ENCODE results near the gene NTN5.
"Not testable (repeated sequence)": the region's sequence is repeated elsewhere in the genome, so short reads cannot be mapped to it uniquely, and the experiment has no call there.

The NTN5 gene

GRCh38 chr19:48696353-48697010 is 23.7 kb upstream of the NTN5 start:
- DNase-seq (ENCODE audit: low read depth): no peak

GRCh38 chr19:48695743-48696352 is 23.0 kb upstream of the NTN5 start, which contains the start of gene FUT2:
Gene FUT2 (plus strand): TSS chr19:48695971. CDS start chr19:48702957, 6,986 bp downstream.
- no peak for DNase-seq (ENCODE audit: low read depth)

- DNase-seq (ENCODE audit: low read depth): not testable (repeated sequence)
Measured at GRCh38 chr19:48693629-48694028, 20.8 kb upstream of the NTN5 start.

GRCh38 chr19:48689449-48689848 is 16.6 kb upstream of the NTN5 start:
- DNase-seq (ENCODE audit: low read depth): no peak

DNA sequence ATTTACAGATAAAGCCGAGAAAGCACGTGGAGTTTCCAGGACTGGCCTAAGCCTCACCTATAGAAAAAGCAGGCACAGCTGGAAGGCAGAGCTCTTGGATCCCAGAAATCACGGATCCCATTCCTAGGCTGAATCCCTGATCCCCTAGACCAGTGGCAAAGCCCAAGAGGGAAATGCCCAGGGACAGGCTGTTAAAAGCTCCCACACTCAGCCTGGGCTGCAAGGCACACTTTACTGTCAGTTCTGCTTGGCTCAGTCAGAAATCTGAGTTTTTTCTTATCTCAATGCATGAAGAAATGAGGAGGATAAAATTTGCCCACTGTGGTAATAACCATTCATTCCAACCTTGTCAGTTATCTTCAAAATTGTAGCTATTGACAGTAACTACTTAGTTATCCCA is 15.0 kb upstream of the NTN5 start:
- no peak for DNase-seq (ENCODE audit: low read depth)

DNA sequence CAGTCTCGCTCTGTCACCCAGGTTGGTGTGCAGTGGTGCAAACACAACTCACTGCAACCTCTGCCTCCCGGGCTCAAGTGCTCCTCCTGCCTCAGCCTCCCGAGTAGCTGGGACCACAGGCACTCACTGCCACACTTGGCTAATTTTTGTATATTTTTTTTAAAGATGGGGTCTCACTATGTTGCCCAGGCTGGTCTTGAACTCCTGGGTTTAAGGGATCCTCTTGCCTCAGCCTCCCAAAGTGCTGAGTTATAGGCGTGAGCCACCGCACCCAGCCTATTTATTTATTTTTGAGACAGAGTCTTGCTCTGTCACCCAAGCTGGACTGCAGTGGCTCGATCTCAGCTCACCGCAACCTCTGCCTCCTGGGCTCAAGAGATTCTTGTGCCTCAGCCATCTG is 13.8 kb upstream of the NTN5 start:
- not testable (repeated sequence) for DNase-seq (ENCODE audit: low read depth)

- no peak for DNase-seq (ENCODE audit: low read depth)
Measured at GRCh38 chr19:48686088-48686487, 13.3 kb upstream of the NTN5 start.

DNA sequence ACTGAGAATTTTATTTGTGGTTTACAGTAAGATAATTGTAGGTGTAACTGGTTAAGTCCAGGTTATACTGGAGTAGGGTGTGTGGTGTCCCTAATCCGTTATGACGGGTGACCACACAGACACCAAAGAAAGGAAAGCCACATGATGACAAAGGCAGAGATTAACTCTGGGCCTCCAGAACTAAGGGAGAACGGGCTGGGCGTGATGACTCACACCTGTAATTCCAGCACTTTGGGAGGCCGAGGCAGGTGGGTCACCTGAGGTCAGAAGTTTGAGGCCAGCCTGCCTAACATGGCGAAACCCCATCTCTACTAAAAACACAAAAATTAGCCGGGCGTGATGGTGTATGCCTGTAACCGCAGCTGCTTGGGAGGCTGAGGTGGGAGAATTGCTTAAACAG is 12.8 kb upstream of the NTN5 start:
- no peak for DNase-seq (ENCODE audit: low read depth)

GRCh38 chr19:48683349-48683748 is 10.5 kb upstream of the NTN5 start:
- DNase-seq (ENCODE audit: low read depth): peak; percentile 13

DNA sequence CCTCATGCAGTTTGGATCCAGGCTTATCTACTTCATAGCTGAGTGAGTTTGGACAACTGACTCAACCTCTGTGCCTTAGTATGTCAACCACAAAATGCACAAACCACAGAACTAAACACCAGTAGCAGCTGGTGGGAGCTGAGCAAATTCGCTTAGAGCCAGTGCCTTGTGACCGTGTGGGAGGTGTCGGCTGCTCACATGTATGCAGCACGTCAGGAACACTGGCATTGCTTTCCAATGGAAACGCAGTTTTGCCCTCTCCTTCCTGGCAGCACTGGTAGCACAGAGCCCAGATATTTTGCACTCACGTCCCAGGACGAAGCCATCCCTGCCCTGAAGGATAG is 8.3 kb upstream of the NTN5 start:
- DNase-seq (ENCODE audit: low read depth): no peak

DNA sequence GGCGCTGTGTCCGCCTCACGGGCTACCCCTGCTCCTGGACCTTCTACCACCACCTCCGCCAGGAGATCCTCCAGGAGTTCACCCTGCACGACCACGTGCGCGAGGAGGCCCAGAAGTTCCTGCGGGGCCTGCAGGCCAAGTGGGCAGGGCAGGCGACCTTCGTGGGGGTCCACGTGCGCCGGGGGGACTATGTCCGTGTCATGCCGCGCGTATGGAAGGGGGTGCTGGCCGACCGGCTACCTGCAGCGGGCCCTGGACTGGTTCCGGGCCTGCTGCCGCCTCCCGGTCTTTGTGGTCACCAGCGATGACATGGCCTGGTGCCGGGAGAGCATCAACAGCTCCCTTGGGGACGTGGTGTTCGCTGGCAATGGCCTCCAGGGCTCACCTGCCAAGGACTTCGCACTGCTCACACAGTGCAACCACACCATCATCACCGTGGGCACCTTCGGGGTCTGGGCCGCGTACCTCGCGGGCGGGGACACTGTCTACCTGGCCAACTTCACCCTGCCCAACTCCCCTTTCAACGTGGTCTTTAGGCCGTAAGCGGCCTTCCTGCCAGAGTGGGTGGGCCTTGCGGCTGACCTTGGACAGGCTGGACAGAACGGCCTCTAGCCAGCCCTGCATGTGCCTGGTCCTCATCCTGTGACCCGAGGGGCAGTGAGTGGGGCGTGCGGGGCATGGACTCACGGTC is 7.8 kb upstream of the NTN5 start:
- no peak for DNase-seq (ENCODE audit: low read depth)

- DNase-seq (ENCODE audit: low read depth): not testable (repeated sequence)
Measured at GRCh38 chr19:48680006-48680405, 7.2 kb upstream of the NTN5 start.

DNA sequence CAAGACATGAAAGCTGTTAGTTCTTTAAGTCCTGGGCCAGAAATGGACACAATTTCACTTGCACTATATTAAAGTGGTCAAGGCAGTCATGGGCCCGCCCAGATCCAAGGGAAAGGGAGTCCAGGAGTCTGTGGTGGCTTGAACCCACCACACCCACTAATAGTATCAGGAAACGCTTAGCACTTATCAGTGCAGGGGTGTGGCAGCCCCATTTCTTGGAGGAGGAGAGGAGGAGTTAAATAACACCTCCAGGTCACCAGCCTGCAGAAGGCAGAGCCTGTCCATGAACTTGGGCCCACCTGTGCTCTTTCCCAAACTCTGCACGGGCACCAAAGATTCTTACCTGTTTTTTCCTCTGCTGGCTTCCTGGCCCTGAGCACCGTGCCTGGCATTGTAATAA is 5.4 kb upstream of the NTN5 start:
- DNase-seq (ENCODE audit: low read depth): no peak

DNA sequence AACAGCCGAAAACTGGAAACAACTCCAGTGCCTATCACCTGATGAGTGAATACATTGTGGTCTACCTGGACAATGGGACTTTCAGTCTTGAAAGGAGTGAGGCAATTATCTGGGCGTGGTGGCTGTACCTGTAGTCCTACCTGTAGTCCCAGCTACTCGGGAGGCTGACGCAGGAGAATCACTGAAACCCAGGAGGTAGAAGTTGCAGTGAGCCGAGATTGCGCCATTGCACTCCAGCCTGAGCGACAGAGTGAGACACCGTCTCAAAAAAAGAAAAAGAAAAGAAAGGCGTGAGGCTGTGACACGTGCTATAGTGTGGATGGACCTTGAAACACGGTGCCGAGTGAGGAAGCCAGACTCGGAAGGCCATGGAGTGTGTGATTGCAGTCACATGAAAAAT is 4.1 kb upstream of the NTN5 start:
- no peak for DNase-seq (ENCODE audit: low read depth)

GRCh38 chr19:48676487-48676886 is 3.7 kb upstream of the NTN5 start:
- no peak for DNase-seq (ENCODE audit: low read depth)

DNA sequence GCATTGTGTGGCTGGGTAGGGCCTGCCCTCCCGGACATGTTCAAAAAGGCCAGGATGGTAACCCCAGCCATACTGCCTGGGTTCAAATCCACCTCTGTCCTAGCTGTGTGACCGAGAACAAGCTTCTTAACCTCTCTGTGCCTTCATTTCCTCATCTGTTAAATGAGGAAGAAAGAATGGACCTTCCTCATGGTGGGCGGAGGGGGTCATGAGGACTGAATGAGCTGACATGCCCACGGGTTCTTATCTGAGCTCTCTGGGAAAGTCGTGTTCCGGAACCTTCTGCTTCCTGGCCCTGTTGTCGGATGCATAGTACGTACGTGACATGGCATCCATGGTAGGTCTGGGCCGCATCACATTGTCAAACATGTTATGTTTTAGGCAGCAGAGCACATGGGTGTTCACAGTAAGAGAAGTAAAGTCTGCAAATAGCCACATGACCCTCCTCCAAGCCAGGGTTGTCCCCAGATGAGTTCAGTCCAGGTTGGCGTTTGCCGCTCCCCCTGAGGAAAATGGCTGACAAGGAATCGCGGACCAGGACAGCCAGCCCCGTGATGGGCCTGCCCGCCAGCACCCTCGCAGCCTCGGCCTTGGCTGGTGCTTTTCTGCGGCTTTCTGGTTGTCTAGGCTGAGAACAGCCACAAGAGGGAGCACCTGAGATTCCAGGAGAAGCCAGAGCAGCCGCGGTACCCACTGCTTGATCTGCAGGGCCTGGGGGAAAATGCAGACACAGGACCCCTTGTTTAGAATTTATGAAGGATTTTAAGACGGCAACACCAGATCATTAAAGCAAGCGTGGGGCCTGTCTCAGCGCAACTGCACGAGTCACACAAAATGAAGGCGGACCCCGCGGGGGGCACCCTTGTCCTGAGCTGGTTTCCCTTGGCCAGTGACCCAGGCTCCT is 2.4 kb upstream of the NTN5 start:
- peak; percentile 65 for DNase-seq (ENCODE audit: low read depth)

- DNase-seq (ENCODE audit: low read depth): no peak
Measured at GRCh38 chr19:48674216-48674809, 1.5 kb upstream of the NTN5 start.

GRCh38 chr19:48673436-48674100 is 751 bp upstream of the NTN5 start:
- no peak for DNase-seq (ENCODE audit: low read depth)

DNA sequence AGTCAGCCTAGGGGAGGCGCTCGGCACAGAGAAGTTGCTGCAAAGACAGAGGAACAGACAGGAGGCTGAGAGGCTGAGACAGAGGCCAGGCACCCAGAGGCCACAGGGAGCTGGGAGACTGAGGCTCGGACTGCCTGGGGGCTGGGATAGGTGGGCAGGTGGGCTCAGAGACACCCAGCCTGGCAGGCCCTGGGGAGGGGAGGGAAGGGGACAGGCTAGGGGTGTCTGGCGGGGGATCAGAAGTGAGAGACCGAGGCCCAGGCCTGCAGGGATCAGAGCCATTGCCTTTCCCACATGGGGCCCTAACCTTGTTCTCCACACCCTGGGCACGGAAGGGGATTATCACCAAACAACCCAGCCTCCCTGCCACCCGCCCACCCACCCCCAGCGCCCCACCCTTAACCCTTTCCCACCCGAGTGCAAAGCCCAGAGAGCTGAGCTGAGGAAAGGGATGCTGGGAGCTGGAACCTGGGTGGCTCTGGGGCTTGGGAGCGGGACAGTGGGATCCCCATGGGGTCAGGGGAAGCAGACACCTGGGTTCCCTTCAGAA is 1.3 kb downstream of the NTN5 start:
- DNase-seq (ENCODE audit: low read depth): no peak

GRCh38 chr19:48670699-48671445 is 1.9 kb downstream of the NTN5 start:
- DNase-seq (ENCODE audit: low read depth): no peak
